Measurements from ENCODE around the gene RAD52. TPM values are rescaled to one million over a fixed set of nuclear protein-coding genes. Genes with fewer than 3 reads are reported as not detected.

RAD52 gene
- total and polyA plus RNA-seq, 4 donors, result 3.7 to 14.2 (median 6.7) TPM

DNA sequence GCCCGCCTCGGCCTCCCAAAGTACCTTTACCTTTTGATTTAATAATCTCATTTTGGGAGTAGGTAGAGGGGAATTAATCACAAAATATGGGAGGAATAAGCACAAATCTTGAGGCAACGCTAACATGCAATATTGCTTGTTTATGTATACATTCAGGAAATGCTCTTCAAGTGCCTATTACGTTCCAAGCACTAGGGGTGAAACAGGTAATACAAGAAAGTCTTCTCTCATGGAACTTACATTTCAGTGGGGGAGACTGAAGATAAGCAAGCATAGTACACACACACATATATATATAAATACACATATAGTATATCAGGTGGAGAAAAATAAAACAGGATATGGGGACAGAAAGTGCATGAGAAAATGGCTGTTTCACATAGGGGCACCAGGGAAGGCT is 22.5 kb upstream of the RAD52 start:
- H3K36me3 ChIP-seq (ENCODE audit: control insufficient read depth in 4 of 4, insufficient read depth in 3 of 4, low read depth in 1 of 4, low read length in 3 of 4), result no peaks in the 10 kb centered on the region
- 95% methylated on average over 4 of the region's 4 CpGs for WGBS
- no peak for DNase-seq (ENCODE audit: low spot score)
- H3K4me3 ChIP-seq (ENCODE audit: low read depth in 1 of 3, low read length in 3 of 3), result no peak overlapping the region
- no peak overlapping the region for H3K9ac ChIP-seq (ENCODE audit: low read depth in 1 of 2, low read length in 2 of 2)
- H3K27me3 ChIP-seq (ENCODE audit: control insufficient read depth in 4 of 4, insufficient read depth in 4 of 4, low read length in 3 of 4), result no peaks in the 10 kb centered on the region
- TF ChIP-seq FOXA1 (IDR thresholded peaks at IDR 0.05), result no peak
- TF ChIP-seq TAF1 (conservative IDR thresholded peaks at IDR 0.05), result no peak
- TF ChIP-seq RXRA (IDR thresholded peaks at IDR 0.05), result no peak
- no peak for TF ChIP-seq RAD21 (IDR thresholded peaks at IDR 0.05)
- no peak for TF ChIP-seq GABPA (IDR thresholded peaks at IDR 0.05 in 1 of 2, conservative IDR thresholded peaks at IDR 0.05 in 1 of 2)
- no peak overlapping the region for H3K27ac ChIP-seq (ENCODE audit: low read depth in 1 of 2, low read length in 2 of 2)
- no peaks in the 10 kb centered on the region for H3K4me1 ChIP-seq (ENCODE audit: control insufficient read depth in 4 of 4, insufficient read depth in 4 of 4, low read length in 3 of 4)
- H3K9me3 ChIP-seq (ENCODE audit: control insufficient read depth in 4 of 4, low read length in 3 of 4), result no peaks in the 10 kb centered on the region

DNA sequence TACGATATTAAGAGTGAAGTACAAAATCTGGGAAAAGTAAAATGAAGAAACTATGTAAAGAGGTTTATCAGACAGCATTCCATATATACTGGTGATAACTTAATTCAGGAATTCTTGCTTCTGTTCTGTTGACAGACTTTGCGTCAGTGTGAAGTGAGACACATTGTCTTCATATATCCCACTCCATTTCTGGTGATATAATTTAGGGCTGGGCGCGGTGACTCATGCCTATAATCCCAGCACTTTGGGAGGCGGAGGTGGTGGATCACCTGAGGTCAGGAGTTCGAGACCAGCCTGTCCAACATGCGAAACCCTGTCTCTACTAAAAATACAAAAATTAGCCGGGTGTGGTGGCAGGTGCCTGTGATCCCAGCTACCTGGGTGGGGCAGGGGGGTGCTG is 20.3 kb upstream of the RAD52 start:
- no peak overlapping the region for H3K27ac ChIP-seq (ENCODE audit: low read depth in 1 of 2, low read length in 2 of 2)

DNA sequence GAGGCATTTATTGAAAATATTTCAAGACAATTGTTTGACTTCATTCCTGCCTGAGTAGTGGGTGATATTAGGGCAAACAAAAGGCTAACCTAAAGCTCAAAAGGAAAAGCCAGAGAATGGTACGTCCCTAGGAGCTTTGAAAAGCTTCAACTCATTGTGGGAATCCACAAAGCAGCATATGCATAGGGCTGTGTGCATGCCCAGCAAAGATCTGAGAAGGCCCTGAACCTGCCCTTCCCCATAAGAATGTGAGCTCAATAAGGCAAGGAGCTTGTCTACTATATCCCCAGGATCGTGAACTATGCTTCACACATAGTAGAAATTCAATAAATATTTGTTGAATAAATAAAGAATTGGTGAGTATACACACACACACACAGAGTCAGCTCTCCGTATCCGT is 19.1 kb upstream of the RAD52 start:
- Histone ChIP-seq H3K4me1 (ENCODE audit: control insufficient read depth in 4 of 4, insufficient read depth in 4 of 4, low read length in 3 of 4) (no peaks in the 10 kb centered on the region), H3K36me3 (ENCODE audit: control insufficient read depth in 4 of 4, insufficient read depth in 3 of 4, low read depth in 1 of 4, low read length in 3 of 4) (no peaks in the 10 kb centered on the region), H3K9me3 (ENCODE audit: control insufficient read depth in 4 of 4, low read length in 3 of 4) (no peaks in the 10 kb centered on the region), H3K27ac (ENCODE audit: low read depth in 1 of 2, low read length in 2 of 2) (no peak overlapping the region), H3K27me3 (ENCODE audit: control insufficient read depth in 4 of 4, insufficient read depth in 4 of 4, low read length in 3 of 4) (no peaks in the 10 kb centered on the region), H3K9ac (ENCODE audit: low read depth in 1 of 2, low read length in 2 of 2) (no peak overlapping the region), H3K4me3 (ENCODE audit: low read depth in 1 of 3, low read length in 3 of 3) (no peak overlapping the region)
- no peak for DNase-seq (ENCODE audit: low spot score)
- 78% methylated on average over 4 of the region's 4 CpGs for WGBS
- no peak for TF ChIP-seq GABPA (IDR thresholded peaks at IDR 0.05 in 1 of 2, conservative IDR thresholded peaks at IDR 0.05 in 1 of 2)
- TF ChIP-seq, protein P1, sequence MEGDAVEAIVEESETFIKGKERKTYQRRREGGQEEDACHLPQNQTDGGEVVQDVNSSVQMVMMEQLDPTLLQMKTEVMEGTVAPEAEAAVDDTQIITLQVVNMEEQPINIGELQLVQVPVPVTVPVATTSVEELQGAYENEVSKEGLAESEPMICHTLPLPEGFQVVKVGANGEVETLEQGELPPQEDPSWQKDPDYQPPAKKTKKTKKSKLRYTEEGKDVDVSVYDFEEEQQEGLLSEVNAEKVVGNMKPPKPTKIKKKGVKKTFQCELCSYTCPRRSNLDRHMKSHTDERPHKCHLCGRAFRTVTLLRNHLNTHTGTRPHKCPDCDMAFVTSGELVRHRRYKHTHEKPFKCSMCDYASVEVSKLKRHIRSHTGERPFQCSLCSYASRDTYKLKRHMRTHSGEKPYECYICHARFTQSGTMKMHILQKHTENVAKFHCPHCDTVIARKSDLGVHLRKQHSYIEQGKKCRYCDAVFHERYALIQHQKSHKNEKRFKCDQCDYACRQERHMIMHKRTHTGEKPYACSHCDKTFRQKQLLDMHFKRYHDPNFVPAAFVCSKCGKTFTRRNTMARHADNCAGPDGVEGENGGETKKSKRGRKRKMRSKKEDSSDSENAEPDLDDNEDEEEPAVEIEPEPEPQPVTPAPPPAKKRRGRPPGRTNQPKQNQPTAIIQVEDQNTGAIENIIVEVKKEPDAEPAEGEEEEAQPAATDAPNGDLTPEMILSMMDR (IDR thresholded peaks at IDR 0.05; ENCODE audit: low read depth, low read length, missing input control), result no peak

More for the DNA sequence above, 20.3 kb upstream of the RAD52 start:
- no peaks in the 10 kb centered on the region for H3K9me3 ChIP-seq (ENCODE audit: control insufficient read depth in 4 of 4, low read length in 3 of 4)
- no peaks in the 10 kb centered on the region for H3K4me1 ChIP-seq (ENCODE audit: control insufficient read depth in 4 of 4, insufficient read depth in 4 of 4, low read length in 3 of 4)
- TF ChIP-seq HNF4G (IDR thresholded peaks at IDR 0.05) (no peak), FOXA2 (IDR thresholded peaks at IDR 0.05) (no peak), NR2F2 (IDR thresholded peaks at IDR 0.05) (no peak)
- TF ChIP-seq, protein P2, sequence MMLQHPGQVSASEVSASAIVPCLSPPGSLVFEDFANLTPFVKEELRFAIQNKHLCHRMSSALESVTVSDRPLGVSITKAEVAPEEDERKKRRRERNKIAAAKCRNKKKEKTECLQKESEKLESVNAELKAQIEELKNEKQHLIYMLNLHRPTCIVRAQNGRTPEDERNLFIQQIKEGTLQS (IDR thresholded peaks at IDR 0.05), result no peak
- TF ChIP-seq, protein P3, sequence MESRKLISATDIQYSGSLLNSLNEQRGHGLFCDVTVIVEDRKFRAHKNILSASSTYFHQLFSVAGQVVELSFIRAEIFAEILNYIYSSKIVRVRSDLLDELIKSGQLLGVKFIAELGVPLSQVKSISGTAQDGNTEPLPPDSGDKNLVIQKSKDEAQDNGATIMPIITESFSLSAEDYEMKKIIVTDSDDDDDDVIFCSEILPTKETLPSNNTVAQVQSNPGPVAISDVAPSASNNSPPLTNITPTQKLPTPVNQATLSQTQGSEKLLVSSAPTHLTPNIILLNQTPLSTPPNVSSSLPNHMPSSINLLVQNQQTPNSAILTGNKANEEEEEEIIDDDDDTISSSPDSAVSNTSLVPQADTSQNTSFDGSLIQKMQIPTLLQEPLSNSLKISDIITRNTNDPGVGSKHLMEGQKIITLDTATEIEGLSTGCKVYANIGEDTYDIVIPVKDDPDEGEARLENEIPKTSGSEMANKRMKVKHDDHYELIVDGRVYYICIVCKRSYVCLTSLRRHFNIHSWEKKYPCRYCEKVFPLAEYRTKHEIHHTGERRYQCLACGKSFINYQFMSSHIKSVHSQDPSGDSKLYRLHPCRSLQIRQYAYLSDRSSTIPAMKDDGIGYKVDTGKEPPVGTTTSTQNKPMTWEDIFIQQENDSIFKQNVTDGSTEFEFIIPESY (IDR thresholded peaks at IDR 0.05), result no peak
- TF ChIP-seq, protein P4, sequence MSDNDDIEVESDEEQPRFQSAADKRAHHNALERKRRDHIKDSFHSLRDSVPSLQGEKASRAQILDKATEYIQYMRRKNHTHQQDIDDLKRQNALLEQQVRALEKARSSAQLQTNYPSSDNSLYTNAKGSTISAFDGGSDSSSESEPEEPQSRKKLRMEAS (IDR thresholded peaks at IDR 0.05), result no peak
- DNase-seq (ENCODE audit: low spot score), result no peak
- H3K9ac ChIP-seq (ENCODE audit: low read depth in 1 of 2, low read length in 2 of 2), result no peak overlapping the region
- H3K4me3 ChIP-seq (ENCODE audit: low read depth in 1 of 3, low read length in 3 of 3), result no peak overlapping the region
- no peaks in the 10 kb centered on the region for H3K27me3 ChIP-seq (ENCODE audit: control insufficient read depth in 4 of 4, insufficient read depth in 4 of 4, low read length in 3 of 4)
- WGBS, result 92% methylated on average over 8 of the region's 8 CpGs
- H3K36me3 ChIP-seq (ENCODE audit: control insufficient read depth in 4 of 4, insufficient read depth in 3 of 4, low read depth in 1 of 4, low read length in 3 of 4), result no peaks in the 10 kb centered on the region

Data from liver (tissue), 9 donors.